CD1c-positive myeloid dendritic cell (primary cell): Measurements from ENCODE around the gene NEUROG2.
"Not testable (repeated sequence)": the region's sequence is repeated elsewhere in the genome, so short reads cannot be mapped to it uniquely, and the experiment has no call there.

ENCODE experiments used
- DNase-seq: peaks from one replicate; pipeline ENCODE4 v3.0.0-alpha.2; 2016; ENCODE audit errors: extremely low spot score

NEUROG2 gene

DNA sequence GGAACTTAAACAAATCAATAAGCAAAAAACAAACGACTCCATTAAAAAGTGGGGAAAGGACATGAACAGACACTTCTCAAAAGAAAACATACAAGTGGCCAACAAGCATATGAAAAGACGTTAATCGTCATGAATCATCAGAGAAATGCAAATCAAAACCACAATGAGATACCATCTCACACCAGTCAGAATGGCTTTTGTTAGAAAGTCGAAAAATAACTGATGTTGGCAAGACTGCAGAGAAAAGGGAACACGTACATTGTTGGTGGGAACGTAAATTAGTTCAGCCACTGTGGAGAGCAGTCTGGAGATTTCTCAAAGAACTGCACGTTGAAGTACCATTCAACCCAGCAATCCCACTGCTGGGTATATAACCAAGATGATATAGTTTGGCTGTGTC is 23.7 kb downstream of the NEUROG2 start:
- no peak for DNase-seq

DNA sequence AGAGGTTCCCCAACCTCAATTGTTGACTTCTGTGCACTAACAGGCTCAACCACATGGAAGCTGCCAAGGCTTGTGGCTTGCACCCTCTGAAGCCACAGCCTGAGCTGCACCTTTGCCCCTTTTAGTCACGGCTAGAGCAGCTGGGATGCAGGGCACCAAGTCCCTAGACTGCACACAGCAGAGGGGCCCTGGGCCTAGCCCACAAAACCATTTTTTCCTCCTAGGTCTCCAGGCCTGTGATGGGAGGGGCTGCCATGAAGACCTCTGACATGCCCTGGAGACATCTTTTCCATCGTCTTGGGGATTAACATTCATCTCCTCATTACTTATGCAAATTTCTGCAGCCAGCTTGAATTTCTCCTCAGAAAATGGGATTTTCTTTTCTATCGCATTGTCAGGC is 25.2 kb downstream of the NEUROG2 start:
- not testable (repeated sequence) for DNase-seq

DNA sequence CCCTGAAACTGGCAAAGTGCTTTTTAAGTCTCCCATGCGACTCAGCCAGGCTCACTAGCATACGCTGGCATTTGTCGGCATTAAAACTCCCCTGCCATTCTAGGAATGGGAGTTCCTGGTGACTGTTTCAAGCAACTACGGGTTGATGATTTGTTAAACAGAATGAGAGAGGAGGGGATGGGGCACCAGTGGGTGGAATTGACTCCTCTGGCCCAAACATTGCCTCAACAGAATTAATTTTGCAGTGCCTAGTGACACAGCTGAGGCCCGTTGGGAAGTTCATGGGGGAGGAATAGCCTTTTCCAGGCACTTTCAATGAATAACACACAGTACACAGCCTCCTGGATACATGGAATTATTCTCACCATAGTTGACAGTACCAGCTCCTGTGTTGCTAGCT is 30.1 kb downstream of the NEUROG2 start:
- no peak for DNase-seq

DNA sequence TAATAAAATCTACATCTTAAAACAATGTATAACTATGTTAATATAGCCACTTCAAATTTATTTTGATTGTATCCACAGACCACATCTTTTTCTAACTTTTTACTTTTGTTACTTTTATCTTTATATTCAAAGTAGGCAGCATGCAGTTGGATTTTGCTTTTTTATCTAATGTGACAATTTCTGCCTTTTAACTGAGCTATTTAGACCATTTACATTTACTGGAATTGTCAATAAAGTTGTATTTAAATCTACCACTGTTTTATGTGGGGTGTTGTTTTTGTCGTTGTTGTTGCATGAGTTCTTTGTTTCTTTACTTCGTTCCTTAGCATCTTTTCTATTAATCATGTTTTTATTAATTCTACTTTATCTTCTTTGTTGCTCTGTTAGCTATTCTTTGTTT is 42.0 kb downstream of the NEUROG2 start:
- DNase-seq = no peak

DNA sequence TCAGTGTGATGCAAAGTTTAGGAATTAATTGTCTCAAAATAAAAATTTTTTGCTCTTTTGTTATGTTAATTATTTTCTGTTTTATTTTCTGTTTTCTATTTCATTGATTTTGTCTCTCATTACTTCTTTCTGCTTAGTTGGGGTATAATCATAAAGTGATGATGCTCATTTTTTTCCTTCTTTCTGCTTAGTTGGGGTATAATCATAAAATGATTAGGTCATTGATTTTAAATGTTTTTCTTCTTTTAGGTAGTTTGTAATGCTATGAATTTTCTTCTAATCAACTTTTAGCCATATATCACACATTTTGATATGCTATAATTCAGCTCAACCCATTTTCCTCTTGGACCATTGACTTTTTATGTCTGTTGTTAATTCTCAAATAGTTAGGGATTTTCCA is 43.7 kb downstream of the NEUROG2 start:
- no peak for DNase-seq
